Peyer's patch (tissue), 4 donors: ENCODE results near the gene WIPF1. TPM values are rescaled to one million over a fixed set of nuclear protein-coding genes. Genes with fewer than 3 reads are reported as not detected.

Experiments
- DNase-seq, 3 donors: peaks; one replicate each; pipeline ENCODE4 v3.0.0-alpha.2; 2017 to 2019
- H3K27ac ChIP-seq, 4 donors: fragments of 200-600 bp; sonication (generic); one replicate each; pipeline ENCODE4 v1.5.1; 2016 to 2019
- H3K27me3 ChIP-seq, 2 donors: fragments of 200-600 bp; sonication (generic); one replicate each; pipeline ENCODE4 v1.5.1; 2019
- H3K36me3 ChIP-seq, 3 donors: fragments of 200-600 bp; sonication (generic); one replicate each; pipeline ENCODE4 v1.5.1; 2016 to 2019
- H3K4me1 ChIP-seq, 4 donors: fragments of 200-600 bp; sonication (generic); one replicate each; pipeline ENCODE4 v1.5.1; 2016 to 2019
- H3K4me3 ChIP-seq, 4 donors: fragments of 200-600 bp; sonication (generic); 1 replicate in 3 of 4; 2 replicates in 1 of 4; pipeline ENCODE4 v1.5.1; 2016 to 2019; ENCODE audit warnings: mild to moderate bottlenecking in 1 of 4
- H3K9me3 ChIP-seq, 4 donors: fragments of 200-600 bp; sonication (generic); one replicate each; pipeline ENCODE4 v1.5.1; 2016 to 2019; ENCODE audit warnings: mild to moderate bottlenecking in 1 of 4
- CTCF ChIP-seq, 6 experiments: fragments of 450-650 bp in 4 of 6; fragments of 200-600 bp in 2 of 6; sonication (generic) in 1 of 6; IDR thresholded peaks; one replicate each; pipeline ENCODE4 v1.5.1; 2017 to 2019; ENCODE audit warnings: antibody characterized with exemption in 6 of 6, mild to moderate bottlenecking in 3 of 6, moderate library complexity in 1 of 6
- POLR2A ChIP-seq, 2 donors: fragments of 450-650 bp; IDR thresholded peaks; one replicate each; pipeline ENCODE4 v1.5.1; 2017; ENCODE audit warnings: antibody characterized with exemption in 2 of 2, mild to moderate bottlenecking in 2 of 2, moderate library complexity in 2 of 2
- total RNA-seq, 4 donors: library from RNA; depleted of rRNA; stranded (reverse); fragments of >200 nt; gene quantifications; one replicate each; pipeline ENCODE4 v1.1.0, GENCODE V29; 2016

Gene WIPF1
- total RNA-seq, 4 donors from 2014 or later, result 7.4 to 81.7 (median 17.3) TPM

- Histone ChIP-seq H3K27ac (no peak overlapping the region), H3K4me3 (no peak overlapping the region), H3K9me3 (no peaks in the 10 kb centered on the region), H3K36me3 (no peaks in the 10 kb centered on the region), H3K4me1 (peaks cover 0 to 22% (median 7%) of the 10 kb centered on the region in 4 donors), H3K27me3 (no peaks in the 10 kb centered on the region)
- DNase-seq, result no peak
- TF ChIP-seq CTCF (IDR thresholded peaks at IDR 0.05), result no peak
- no peak for TF ChIP-seq POLR2A (IDR thresholded peaks at IDR 0.05)
Observed at GRCh38 chr2:174613531-174613930, 15.9 kb upstream of the WIPF1 start.

- Histone ChIP-seq H3K36me3 (no peaks in the 10 kb centered on the region), H3K27ac (no peak overlapping the region), H3K4me3 (no peak overlapping the region), H3K4me1 (peaks cover 0 to 25% (median 9%) of the 10 kb centered on the region in 4 donors), H3K27me3 (no peaks in the 10 kb centered on the region), H3K9me3 (no peaks in the 10 kb centered on the region)
- no peak for DNase-seq
- TF ChIP-seq CTCF (IDR thresholded peaks at IDR 0.05) (no peak), POLR2A (IDR thresholded peaks at IDR 0.05) (no peak)
Observed at GRCh38 chr2:174612970-174613369, 15.4 kb upstream of the WIPF1 start.

- Histone ChIP-seq H3K4me3 (no peak overlapping the region), H3K27ac (no peak overlapping the region), H3K36me3 (no peaks in the 10 kb centered on the region), H3K4me1 (peaks cover 0 to 25% (median 10%) of the 10 kb centered on the region in 4 donors), H3K9me3 (no peaks in the 10 kb centered on the region), H3K27me3 (no peaks in the 10 kb centered on the region)
- no peak for DNase-seq
- no peak for TF ChIP-seq CTCF (IDR thresholded peaks at IDR 0.05)
- no peak for TF ChIP-seq POLR2A (IDR thresholded peaks at IDR 0.05)
Observed at GRCh38 chr2:174611854-174612253, 14.2 kb upstream of the WIPF1 start.

- Histone ChIP-seq H3K36me3 (no peaks in the 10 kb centered on the region), H3K4me1 (peaks cover 0 to 20% (median 14%) of the 10 kb centered on the region in 4 donors), H3K4me3 (no peak overlapping the region), H3K9me3 (no peaks in the 10 kb centered on the region), H3K27me3 (no peaks in the 10 kb centered on the region), H3K27ac (peak overlapping the region in 2 of 4 donors; percentile 17 to 56)
- TF ChIP-seq POLR2A (IDR thresholded peaks at IDR 0.05) (no peak), CTCF (IDR thresholded peaks at IDR 0.05) (no peak)
- no peak for DNase-seq
Observed at GRCh38 chr2:174611006-174611405, 13.4 kb upstream of the WIPF1 start.

GRCh38 chr2:174610243-174610995 lies 12.8 kb upstream of the WIPF1 start:
- Histone ChIP-seq H3K27ac (peak overlapping the region in 2 of 4 donors; percentile 17 to 56), H3K9me3 (no peaks in the 10 kb centered on the region), H3K36me3 (no peaks in the 10 kb centered on the region), H3K4me3 (no peak overlapping the region), H3K27me3 (no peaks in the 10 kb centered on the region), H3K4me1 (peaks cover 0 to 19% (median 11%) of the 10 kb centered on the region in 4 donors)
- no peak for DNase-seq
- TF ChIP-seq POLR2A (IDR thresholded peaks at IDR 0.05) (no peak), CTCF (IDR thresholded peaks at IDR 0.05) (no peak)
